SK-N-SH treated with all-trans-retinoic acid at 6 μM for 48 hours (cell line): ENCODE results near the gene MATCAP1.

Experiments used
- ATAC-seq: fragments of 200-7000 bp; cut with Tn5 transposase; 3 replicates; pipeline ENCODE4 v1.9.1; 2020; ENCODE audit warnings: mild to moderate bottlenecking, moderate library complexity
- ARNTL ChIP-seq: fragments of 450-650 bp; formaldehyde crosslinking; IDR thresholded peaks from 2 replicates; pipeline ENCODE4 v1.5.0; 2020; ENCODE audit warnings: low read depth, mild to moderate bottlenecking, moderate library complexity, borderline replicate concordance
- BACH2 ChIP-seq: fragments of 250-450 bp; sonication (Bioruptor Pico); IDR thresholded peaks from 2 replicates; pipeline ENCODE4 v1.9.0; 2021; ENCODE audit warnings: mild to moderate bottlenecking, borderline replicate concordance
- CREB5 ChIP-seq: fragments of 250-450 bp; sonication (Bioruptor Pico); IDR thresholded peaks from 2 replicates; pipeline ENCODE4 v1.5.1; 2020; ENCODE audit warnings: low read depth, mild to moderate bottlenecking, moderate library complexity
- CSDC2 ChIP-seq: fragments of 250-450 bp; sonication (Bioruptor Pico); IDR thresholded peaks from 2 replicates; pipeline ENCODE4 v1.5.0; 2020; ENCODE audit warnings: mild to moderate bottlenecking, moderate library complexity
- CSRNP3 ChIP-seq: fragments of 250-450 bp; sonication (Bioruptor Pico); IDR thresholded peaks from 2 replicates; pipeline ENCODE4 v1.5.1; 2021; ENCODE audit warnings: mild to moderate bottlenecking, moderate library complexity
- ESRRG ChIP-seq: fragments of 250-450 bp; sonication (Bioruptor Pico); IDR thresholded peaks from 2 replicates; pipeline ENCODE4 v1.6.1; 2021; ENCODE audit warnings: mild to moderate bottlenecking
- GLIS3 ChIP-seq: fragments of 250-450 bp; sonication (Bioruptor Pico); IDR thresholded peaks from 2 replicates; pipeline ENCODE4 v1.5.0; 2020; ENCODE audit warnings: mild to moderate bottlenecking, moderate library complexity
- ISL1 ChIP-seq: fragments of 250-450 bp; sonication (Bioruptor Pico); IDR thresholded peaks from 2 replicates; pipeline ENCODE4 v2.1.2; 2022; ENCODE audit warnings: mild to moderate bottlenecking, moderate library complexity
- OSR1 ChIP-seq: fragments of 250-450 bp; sonication (Bioruptor Pico); IDR thresholded peaks from 2 replicates; pipeline ENCODE4 v1.8.0; 2022; ENCODE audit warnings: moderate library complexity, mild to moderate bottlenecking, inconsistent platforms
- PATZ1 ChIP-seq: fragments of 250-450 bp; sonication (Bioruptor Pico); IDR thresholded peaks from 2 replicates; pipeline ENCODE4 v1.8.0; 2020; ENCODE audit warnings: mild to moderate bottlenecking, moderate library complexity, borderline replicate concordance
- POU6F1 ChIP-seq: fragments of 250-450 bp; sonication (Bioruptor Pico); IDR thresholded peaks from 2 replicates; pipeline ENCODE4 v1.8.0; 2021; ENCODE audit warnings: low read depth, mild to moderate bottlenecking, moderate library complexity, borderline replicate concordance
- RARB ChIP-seq: fragments of 250-450 bp; sonication (Bioruptor Pico); IDR thresholded peaks from 2 replicates; pipeline ENCODE4 v1.8.0; 2021; ENCODE audit warnings: mild to moderate bottlenecking, moderate library complexity
- SNAI2 ChIP-seq: fragments of 250-450 bp; sonication (Bioruptor Pico); IDR thresholded peaks from 2 replicates; pipeline ENCODE4 v1.5.0; 2020; ENCODE audit warnings: mild to moderate bottlenecking, moderate library complexity
- TSHZ2 ChIP-seq: fragments of 250-450 bp; sonication (Bioruptor Pico); IDR thresholded peaks from 2 replicates; pipeline ENCODE4 v1.5.0; 2020; ENCODE audit warnings: mild to moderate bottlenecking, moderate library complexity
- ZFP3 ChIP-seq: fragments of 250-450 bp; sonication (Bioruptor Pico); IDR thresholded peaks from 2 replicates; pipeline ENCODE4 v1.5.0; 2020; ENCODE audit warnings: mild to moderate bottlenecking, moderate library complexity
- ZFP30 ChIP-seq: fragments of 450-650 bp; formaldehyde crosslinking; IDR thresholded peaks from 2 replicates; pipeline ENCODE4 v1.5.0; 2022; ENCODE audit warnings: mild to moderate bottlenecking, moderate library complexity
- ZNF70 ChIP-seq: fragments of 450-650 bp; formaldehyde crosslinking; IDR thresholded peaks from 2 replicates; pipeline ENCODE4 v1.5.0; 2020; ENCODE audit warnings: mild to moderate bottlenecking, moderate library complexity
- ZNF8 ChIP-seq: fragments of 450-650 bp; formaldehyde crosslinking; IDR thresholded peaks from 2 replicates; pipeline ENCODE4 v1.5.0; 2020; ENCODE audit warnings: mild to moderate bottlenecking, moderate library complexity

The MATCAP1 gene

GRCh38 chr16:67211674-67212073, 27.9 kb upstream of the MATCAP1 start:
- TF ChIP-seq GLIS3 (CRISPR knock-in tag) (no peak), CSDC2 (CRISPR knock-in tag) (no peak), OSR1 (CRISPR knock-in tag) (no peak), ZNF8 (CRISPR knock-in tag) (no peak), CREB5 (CRISPR knock-in tag) (no peak), ZNF70 (CRISPR knock-in tag) (no peak), ISL1 (CRISPR knock-in tag) (no peak), TSHZ2 (CRISPR knock-in tag) (no peak), POU6F1 (CRISPR knock-in tag) (no peak), CSRNP3 (CRISPR knock-in tag) (no peak)
- TF ChIP-seq, all 23 proteins: peak for 0
- no peak for ATAC-seq

GRCh38 chr16:67210069-67210937, 26.5 kb upstream of the MATCAP1 start:
- TF ChIP-seq BACH2 (CRISPR knock-in tag) (no peak), POU6F1 (CRISPR knock-in tag) (no peak), ISL1 (CRISPR knock-in tag) (no peak), ARNTL (CRISPR knock-in tag) (no peak)
- ATAC-seq: no peak

GRCh38 chr16:67209565-67209964, 25.8 kb upstream of the MATCAP1 start:
- ATAC-seq: no peak
- TF ChIP-seq GLIS3 (CRISPR knock-in tag) (no peak), RARB (CRISPR knock-in tag) (no peak)
- TF ChIP-seq, all 23 proteins: peak for 0

GRCh38 chr16:67208154-67208896, 24.6 kb upstream of the MATCAP1 start:
- ATAC-seq: no peak; the same call in 2 of the 3 replicates
- TF ChIP-seq BACH2 (CRISPR knock-in tag): no peak
- no peak for TF ChIP-seq ARNTL (CRISPR knock-in tag)
- TF ChIP-seq PATZ1: no peak
- TF ChIP-seq ZFP30: no peak
- no peak for TF ChIP-seq CSRNP3 (CRISPR knock-in tag)
- no peak for TF ChIP-seq ZNF8 (CRISPR knock-in tag)
- no peak for TF ChIP-seq GLIS3 (CRISPR knock-in tag)
- TF ChIP-seq ESRRG: no peak
- no peak for TF ChIP-seq SNAI2 (CRISPR knock-in tag)
- no peak for TF ChIP-seq POU6F1 (CRISPR knock-in tag)
- TF ChIP-seq ZFP3: no peak
